GM12873 (cell line): ENCODE measurements around the gene TAF1C.

Experiments used
- CTCF ChIP-seq: IDR thresholded peaks from 2 replicates; pipeline ENCODE4 v1.5.1; 2012; ENCODE audit warnings: low read depth, mild to moderate bottlenecking, moderate library complexity, low read length, control low read depth; ENCODE audit not compliant: insufficient read depth; ENCODE audit errors: missing control alignments

The TAF1C gene

GRCh38 chr16:84182104-84182503 is 4.8 kb downstream of the TAF1C start:
- no peak for TF ChIP-seq CTCF

- TF ChIP-seq CTCF, result no peak
Measured at GRCh38 chr16:84181144-84181915, 5.5 kb downstream of the TAF1C start.

- no peak for TF ChIP-seq CTCF
Measured at GRCh38 chr16:84180519-84181140, 6.2 kb downstream of the TAF1C start.

GRCh38 chr16:84179612-84180320 is 7.1 kb downstream of the TAF1C start:
- no peak for TF ChIP-seq CTCF

GRCh38 chr16:84178892-84179611 is 7.8 kb downstream of the TAF1C start:
- no peak for TF ChIP-seq CTCF

GRCh38 chr16:84178146-84178765 is 8.6 kb downstream of the TAF1C start:
- TF ChIP-seq CTCF, result no peak
